Right lobe of liver (tissue), 4 donors: Measurements from ENCODE around the gene GOLGA8K.
"Not testable (repeated sequence)": the region's sequence is repeated elsewhere in the genome, so short reads cannot be mapped to it uniquely, and the experiment has no call there.

Experiments used
- CTCF ChIP-seq, 4 donors: fragments of 200-600 bp in 3 of 4; fragments of 450-650 bp in 1 of 4; IDR thresholded peaks; one replicate each; pipeline versions ENCODE4 v1.5.1 to v1.8.0; 2016 to 2022; ENCODE audit warnings: antibody characterized with exemption in 4 of 4, mild to moderate bottlenecking in 2 of 4
- POLR2A ChIP-seq: fragments of 450-650 bp; IDR thresholded peaks from one replicate; pipeline ENCODE4 v1.6.1; 2017; ENCODE audit warnings: antibody characterized with exemption, mild to moderate bottlenecking
- donor health status: DM: no; HTN: no; CAD: no.
- donor health status: DM: no; HTN: no; CAD: no.
- donor health status: DM: no; HTN: yes; CAD: no.

GRCh38 chr15:32370526-32370925, 32.6 kb downstream of the GOLGA8K start:
- TF ChIP-seq CTCF (IDR thresholded peaks at IDR 0.05); POLR2A: not testable (repeated sequence)
